ENCODE data around the gene SACM1L.
"Not testable (repeated sequence)": the region's sequence is repeated elsewhere in the genome, so short reads cannot be mapped to it uniquely, and the experiment has no call there.

The SACM1L gene

GRCh38 chr3:45748068-45748467 is 58.9 kb downstream of the SACM1L start:
- ATAC-seq, result no peak
- TF ChIP-seq OSR1 (CRISPR knock-in tag; IDR thresholded peaks at IDR 0.05), result no peak
- TF ChIP-seq CREB5 (CRISPR knock-in tag; IDR thresholded peaks at IDR 0.05; ENCODE audit: low read depth), result no peak
- TF ChIP-seq TOX (CRISPR knock-in tag; IDR thresholded peaks at IDR 0.05; ENCODE audit: borderline replicate concordance), result no peak
- TF ChIP-seq ZFP3 (CRISPR knock-in tag; IDR thresholded peaks at IDR 0.05), result no peak
- TF ChIP-seq TSHZ2 (CRISPR knock-in tag; IDR thresholded peaks at IDR 0.05), result no peak
- TF ChIP-seq ARNTL (CRISPR knock-in tag; IDR thresholded peaks at IDR 0.05; ENCODE audit: borderline replicate concordance, low read depth), result no peak
- TF ChIP-seq SNAI2 (CRISPR knock-in tag; IDR thresholded peaks at IDR 0.05), result no peak
- no peak for TF ChIP-seq TCF4 (CRISPR knock-in tag; IDR thresholded peaks at IDR 0.05; ENCODE audit: borderline replicate concordance)
- TF ChIP-seq CSRNP3 (CRISPR knock-in tag; IDR thresholded peaks at IDR 0.05), result no peak
- TF ChIP-seq ZC3H10 (CRISPR knock-in tag; IDR thresholded peaks at IDR 0.05), result no peak
- no peak for TF ChIP-seq ZNF8 (CRISPR knock-in tag; IDR thresholded peaks at IDR 0.05)
- no peak for TF ChIP-seq CSDC2 (CRISPR knock-in tag; IDR thresholded peaks at IDR 0.05)

- not testable (repeated sequence) for ATAC-seq
Observed at GRCh38 chr3:45749036-45749600, 59.9 kb downstream of the SACM1L start.

GRCh38 chr3:45749880-45750279 is 60.7 kb downstream of the SACM1L start:
- no peak for TF ChIP-seq TSHZ2 (CRISPR knock-in tag; IDR thresholded peaks at IDR 0.05)
- no peak for ATAC-seq

- no peak for TF ChIP-seq CREB5 (CRISPR knock-in tag; IDR thresholded peaks at IDR 0.05; ENCODE audit: low read depth)
- no peak for ATAC-seq
Observed at GRCh38 chr3:45751537-45752242, 62.5 kb downstream of the SACM1L start.

- ATAC-seq, result no peak
- TF ChIP-seq OSR1 (CRISPR knock-in tag; IDR thresholded peaks at IDR 0.05) (no peak), CSDC2 (CRISPR knock-in tag; IDR thresholded peaks at IDR 0.05) (no peak), ARNTL (CRISPR knock-in tag; IDR thresholded peaks at IDR 0.05; ENCODE audit: borderline replicate concordance, low read depth) (no peak), ESRRG (CRISPR knock-in tag; IDR thresholded peaks at IDR 0.05) (no peak), PATZ1 (CRISPR knock-in tag; IDR thresholded peaks at IDR 0.05; ENCODE audit: borderline replicate concordance) (no peak), SNAI2 (CRISPR knock-in tag; IDR thresholded peaks at IDR 0.05) (no peak), TCF4 (CRISPR knock-in tag; IDR thresholded peaks at IDR 0.05; ENCODE audit: borderline replicate concordance) (no peak), POU6F1 (CRISPR knock-in tag; IDR thresholded peaks at IDR 0.05; ENCODE audit: borderline replicate concordance, low read depth) (no peak), PPARA (CRISPR knock-in tag; IDR thresholded peaks at IDR 0.05; ENCODE audit: borderline replicate concordance) (no peak), ZC3H10 (CRISPR knock-in tag; IDR thresholded peaks at IDR 0.05) (no peak), RARB (CRISPR knock-in tag; IDR thresholded peaks at IDR 0.05) (no peak), ZNF70 (CRISPR knock-in tag; IDR thresholded peaks at IDR 0.05) (no peak), ZNF8 (CRISPR knock-in tag; IDR thresholded peaks at IDR 0.05) (no peak)
Observed at GRCh38 chr3:45753095-45753494, 63.9 kb downstream of the SACM1L start.
